ENCODE data around the gene NAPG. TPM values are rescaled to one million over a fixed set of nuclear protein-coding genes. Genes with fewer than 3 reads are reported as not detected.

Gene NAPG
- total and polyA plus RNA-seq, 10 of the 15 experiments (the other 5 are each of a cell fraction or from before 2014, with no cell fraction given): 20.5 to 34.8 (median 24.0) TPM

DNA sequence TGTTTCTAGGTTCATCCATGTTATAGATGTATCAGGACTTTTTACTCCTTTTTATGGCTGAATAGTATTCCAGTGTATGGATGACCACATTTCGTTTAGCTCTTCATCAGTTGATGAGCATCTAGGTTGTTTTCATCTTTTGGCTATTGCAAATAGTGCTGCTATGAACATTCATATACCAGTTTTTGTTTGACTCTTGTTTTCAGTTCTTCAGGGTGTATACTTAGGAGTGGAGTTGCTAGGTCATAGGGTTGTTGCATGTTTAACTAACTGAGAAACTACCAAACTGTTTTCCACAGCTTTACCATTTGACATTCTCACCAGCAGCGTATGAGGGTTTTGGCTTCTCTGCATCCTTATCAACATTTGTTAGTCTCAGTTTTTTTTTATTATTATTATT lies 25.8 kb upstream of the NAPG start:
- ChIA-PET RAD21 (ENCODE audit: unreplicated experiment) (no interaction called here), POLR2A (interaction anchor here (0.6 kb wide), 1 partner anchor 24 kb away, joined by 6 read pairs; no protein-coding TSS in a partner anchor), SMC1A (ENCODE audit: uncharacterized antibody, unreplicated experiment) (interaction anchor here (1.1 to 1.2 kb wide), 2 partner anchors 18 to 526 kb away, joined by 3 read pairs; no protein-coding TSS in a partner anchor), CTCF (interaction anchor here (2.3 kb wide), 1 partner anchor 9 kb away, joined by 6 read pairs; no protein-coding TSS in a partner anchor)
- Histone ChIP-seq H2AFZ (ENCODE audit: control insufficient read depth, low read depth, low read length) (no peak overlapping the region), H3K4me2 (ENCODE audit: control insufficient read depth, insufficient read depth) (no peak overlapping the region), H3K36me3 (ENCODE audit: control insufficient read depth in 2 of 2, insufficient read depth in 2 of 2, low read length in 1 of 2) (no peaks in the 10 kb centered on the region), H4K20me1 (ENCODE audit: control insufficient read depth, insufficient read depth) (no peaks in the 10 kb centered on the region), H3K79me2 (ENCODE audit: control insufficient read depth, insufficient read depth, low read length) (no peaks in the 10 kb centered on the region), H3K9ac (ENCODE audit: control insufficient read depth, insufficient read depth, low read length) (no peak overlapping the region), H3K27me3 (replicated peaks in 1 of 2; ENCODE audit: control insufficient read depth in 2 of 2, insufficient read depth in 2 of 2, low read length in 1 of 2) (no peaks in the 10 kb centered on the region; a peak in 1 of 4 replicates), H3K4me1 (ENCODE audit: control insufficient read depth, insufficient read depth, low read length) (no peaks in the 10 kb centered on the region), H3K9me3 (replicated peaks; ENCODE audit: control insufficient read depth, insufficient read depth, low read length) (no peaks in the 10 kb centered on the region), H3K27ac (ENCODE audit: control insufficient read depth, insufficient read depth) (no peak overlapping the region), H3K4me3 (no peak overlapping the region)
- TF ChIP-seq, protein P1, sequence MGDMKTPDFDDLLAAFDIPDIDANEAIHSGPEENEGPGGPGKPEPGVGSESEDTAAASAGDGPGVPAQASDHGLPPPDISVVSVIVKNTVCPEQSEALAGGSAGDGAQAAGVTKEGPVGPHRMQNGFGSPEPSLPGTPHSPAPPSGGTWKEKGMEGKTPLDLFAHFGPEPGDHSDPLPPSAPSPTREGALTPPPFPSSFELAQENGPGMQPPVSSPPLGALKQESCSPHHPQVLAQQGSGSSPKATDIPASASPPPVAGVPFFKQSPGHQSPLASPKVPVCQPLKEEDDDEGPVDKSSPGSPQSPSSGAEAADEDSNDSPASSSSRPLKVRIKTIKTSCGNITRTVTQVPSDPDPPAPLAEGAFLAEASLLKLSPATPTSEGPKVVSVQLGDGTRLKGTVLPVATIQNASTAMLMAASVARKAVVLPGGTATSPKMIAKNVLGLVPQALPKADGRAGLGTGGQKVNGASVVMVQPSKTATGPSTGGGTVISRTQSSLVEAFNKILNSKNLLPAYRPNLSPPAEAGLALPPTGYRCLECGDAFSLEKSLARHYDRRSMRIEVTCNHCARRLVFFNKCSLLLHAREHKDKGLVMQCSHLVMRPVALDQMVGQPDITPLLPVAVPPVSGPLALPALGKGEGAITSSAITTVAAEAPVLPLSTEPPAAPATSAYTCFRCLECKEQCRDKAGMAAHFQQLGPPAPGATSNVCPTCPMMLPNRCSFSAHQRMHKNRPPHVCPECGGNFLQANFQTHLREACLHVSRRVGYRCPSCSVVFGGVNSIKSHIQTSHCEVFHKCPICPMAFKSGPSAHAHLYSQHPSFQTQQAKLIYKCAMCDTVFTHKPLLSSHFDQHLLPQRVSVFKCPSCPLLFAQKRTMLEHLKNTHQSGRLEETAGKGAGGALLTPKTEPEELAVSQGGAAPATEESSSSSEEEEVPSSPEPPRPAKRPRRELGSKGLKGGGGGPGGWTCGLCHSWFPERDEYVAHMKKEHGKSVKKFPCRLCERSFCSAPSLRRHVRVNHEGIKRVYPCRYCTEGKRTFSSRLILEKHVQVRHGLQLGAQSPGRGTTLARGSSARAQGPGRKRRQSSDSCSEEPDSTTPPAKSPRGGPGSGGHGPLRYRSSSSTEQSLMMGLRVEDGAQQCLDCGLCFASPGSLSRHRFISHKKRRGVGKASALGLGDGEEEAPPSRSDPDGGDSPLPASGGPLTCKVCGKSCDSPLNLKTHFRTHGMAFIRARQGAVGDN (IDR thresholded peaks at IDR 0.05): no peak
- TF ChIP-seq ZNF217 (IDR thresholded peaks at IDR 0.05): no peak
- no peak for TF ChIP-seq RELA (IDR thresholded peaks at IDR 0.05; ENCODE audit: borderline replicate concordance, partially characterized antibody)
- no peak for TF ChIP-seq KDM1A (IDR thresholded peaks at IDR 0.05; ENCODE audit: borderline replicate concordance)
- no peak for TF ChIP-seq TCF3 (IDR thresholded peaks at IDR 0.05; ENCODE audit: borderline replicate concordance, insufficient read depth, low read depth, low read length)
- TF ChIP-seq TARDBP (IDR thresholded peaks at IDR 0.05; ENCODE audit: borderline replicate concordance): no peak
- no peak for TF ChIP-seq ESRRA (IDR thresholded peaks at IDR 0.05; ENCODE audit: low read length)
- no peak for TF ChIP-seq LARP7 (IDR thresholded peaks at IDR 0.05)
- TF ChIP-seq POLR2AphosphoS5 (IDR thresholded peaks at IDR 0.05; ENCODE audit: low read length): no peak
- no peak for TF ChIP-seq NFIC (IDR thresholded peaks at IDR 0.05; ENCODE audit: low read depth, low read length)
- TF ChIP-seq CBX3 (IDR thresholded peaks at IDR 0.05; ENCODE audit: borderline replicate concordance, low read depth): no peak
- no peak for TF ChIP-seq MEF2B (IDR thresholded peaks at IDR 0.05; ENCODE audit: partially characterized antibody, poor library complexity, severe bottlenecking)
- TF ChIP-seq JUNB (IDR thresholded peaks at IDR 0.05): no peak
- no peak for TF ChIP-seq IRF3 (IDR thresholded peaks at IDR 0.05)
- TF ChIP-seq IRF5 (IDR thresholded peaks at IDR 0.05; ENCODE audit: borderline replicate concordance): no peak
- ATAC-seq (no peak), FAIRE-seq (no peak), DNase-seq (ENCODE audit: low read depth, low spot score) (no peak)
- intact Hi-C loops (cut with micrococcal nuclease; ENCODE audit: unreplicated experiment): no loop called here
- in situ Hi-C loops (cut with MboI): no loop called here
- BruUV-seq (replicated peaks): no TSS peak
- WGBS (ENCODE audit: insufficient coverage, insufficient replicate concordance, low lambda C conversion rate, missing lambda C conversion rate): 0% methylated on average over 2 of the region's 2 CpGs

Data from GM12878 (cell line).